GM15510 (cell line): ENCODE data around the gene CHRNA9.

Source experiments
- POLR2A ChIP-seq: IDR thresholded peaks from 3 replicates; pipeline ENCODE4 v1.6.1; 2011; ENCODE audit warnings: borderline replicate concordance; ENCODE audit not compliant: insufficient read length; ENCODE audit errors: extremely low read depth

The CHRNA9 gene

GRCh38 chr4:40334591-40335524 is at the start of gene CHRNA9:
Gene CHRNA9 (plus strand): TSS chr4:40335333. CDS start chr4:40335468, 135 bp downstream.
- no peak for TF ChIP-seq POLR2A

- no peak for TF ChIP-seq POLR2A
Observed at GRCh38 chr4:40285692-40286091, 49.4 kb upstream of the CHRNA9 start.

GRCh38 chr4:40288566-40288965 is 46.6 kb upstream of the CHRNA9 start:
- no peak for TF ChIP-seq POLR2A

- TF ChIP-seq POLR2A, result no peak
Observed at GRCh38 chr4:40289366-40290188, 45.6 kb upstream of the CHRNA9 start.

GRCh38 chr4:40292313-40292759 is 42.8 kb upstream of the CHRNA9 start:
- TF ChIP-seq POLR2A, result no peak

- no peak for TF ChIP-seq POLR2A
Observed at GRCh38 chr4:40294339-40294738, 40.8 kb upstream of the CHRNA9 start.

- TF ChIP-seq POLR2A, result no peak
Observed at GRCh38 chr4:40295572-40295971, 39.6 kb upstream of the CHRNA9 start.

GRCh38 chr4:40299126-40299525 is 36.0 kb upstream of the CHRNA9 start:
- no peak for TF ChIP-seq POLR2A

GRCh38 chr4:40299811-40300292 is 35.3 kb upstream of the CHRNA9 start:
- TF ChIP-seq POLR2A, result no peak

- TF ChIP-seq POLR2A, result no peak
Observed at GRCh38 chr4:40300371-40301162, 34.6 kb upstream of the CHRNA9 start.

- TF ChIP-seq POLR2A, result peak; percentile 14
Observed at GRCh38 chr4:40301603-40302002, 33.5 kb upstream of the CHRNA9 start.

GRCh38 chr4:40303751-40304150 is 31.4 kb upstream of the CHRNA9 start:
- TF ChIP-seq POLR2A, result no peak

- TF ChIP-seq POLR2A, result no peak
Observed at GRCh38 chr4:40305328-40306170, 29.6 kb upstream of the CHRNA9 start.
